ENCODE measurements around the gene TICAM1. TPM values are rescaled to one million over a fixed set of nuclear protein-coding genes. Genes with fewer than 3 reads are reported as not detected.
"Not testable (repeated sequence)": the region's sequence is repeated elsewhere in the genome, so short reads cannot be mapped to it uniquely, and the experiment has no call there.

TICAM1 gene
- 23.3 TPM for polyA plus RNA-seq

- Mint-ChIP-seq H3K27me3 (no peaks in the 10 kb centered on the region), H3K36me3 (peaks cover 3% of the 10 kb centered on the region), H3K9me3 (no peaks in the 10 kb centered on the region), H3K4me3 (peak within 1 kb of the TSS; percentile 77 to 95 (median 92)), H3K27ac (peak within 1 kb of the TSS; percentile 85 to 95 (median 88)), H3K4me1 (peaks cover 11 to 23% (median 19%) of the 10 kb centered on the region in 3 donors)
Measured at GRCh38 chr19:4831304-4831978, at the start of gene TICAM1. TICAM1 (minus strand) TSS chr19:4831712; CDS start chr19:4818377, 13,335 bp downstream.

- H3K27me3 Mint-ChIP-seq: peaks cover 4% of the 10 kb centered on the region
- no peaks in the 10 kb centered on the region for H3K9me3 Mint-ChIP-seq
- H3K27ac Mint-ChIP-seq: no peak overlapping the region
- H3K4me3 Mint-ChIP-seq: no peak overlapping the region
- H3K4me1 Mint-ChIP-seq: peaks cover 0 to 5% (median 5%) of the 10 kb centered on the region in 3 donors
- H3K36me3 Mint-ChIP-seq: peaks cover 3% of the 10 kb centered on the region
Measured at GRCh38 chr19:4879041-4879440, 47.5 kb upstream of the TICAM1 start.

- no peak overlapping the region for H3K4me3 Mint-ChIP-seq
- H3K4me1 Mint-ChIP-seq: peaks cover 4 to 5% (median 4%) of the 10 kb centered on the region in 3 donors
- peaks cover under 1% of the 10 kb centered on the region for H3K36me3 Mint-ChIP-seq
Measured at GRCh38 chr19:4878491-4878968, 47.0 kb upstream of the TICAM1 start.

GRCh38 chr19:4877753-4878490, 46.4 kb upstream of the TICAM1 start:
- Mint-ChIP-seq H3K27ac (no peak overlapping the region), H3K36me3 (no peaks in the 10 kb centered on the region), H3K27me3 (peaks cover 4% of the 10 kb centered on the region), H3K4me1 (peaks cover 3 to 5% (median 5%) of the 10 kb centered on the region in 3 donors), H3K4me3 (no peak overlapping the region), H3K9me3 (no peaks in the 10 kb centered on the region)

More at GRCh38 chr19:4878491-4878968, 47.0 kb upstream of the TICAM1 start:
- Mint-ChIP-seq H3K27me3 (peaks cover 4% of the 10 kb centered on the region), H3K9me3 (no peaks in the 10 kb centered on the region), H3K27ac (no peak overlapping the region)

GRCh38 chr19:4873930-4874329, 42.4 kb upstream of the TICAM1 start:
- Mint-ChIP-seq H3K27me3 (peaks cover 2% of the 10 kb centered on the region), H3K4me3 (peak overlapping the region in 1 of 4 donors; percentile 63), H3K4me1 (peaks cover 5 to 9% (median 6%) of the 10 kb centered on the region in 3 donors), H3K9me3 (no peaks in the 10 kb centered on the region), H3K36me3 (no peaks in the 10 kb centered on the region), H3K27ac (peak overlapping the region in 1 of 3 donors; percentile 79)

- Mint-ChIP-seq H3K27me3 (no peaks in the 10 kb centered on the region), H3K4me1 (peaks cover 5 to 9% (median 8%) of the 10 kb centered on the region in 3 donors), H3K27ac (peak overlapping the region in 1 of 3 donors; percentile 23), H3K4me3 (no peak overlapping the region), H3K36me3 (no peaks in the 10 kb centered on the region), H3K9me3 (no peaks in the 10 kb centered on the region)
Measured at GRCh38 chr19:4871711-4872110, 40.2 kb upstream of the TICAM1 start.

GRCh38 chr19:4870025-4870700, 38.7 kb upstream of the TICAM1 start:
- Mint-ChIP-seq H3K36me3 (no peaks in the 10 kb centered on the region), H3K4me1 (peaks cover 4 to 9% (median 5%) of the 10 kb centered on the region in 3 donors), H3K4me3 (peak overlapping the region in 2 of 4 donors; percentile 8 to 71), H3K9me3 (no peaks in the 10 kb centered on the region), H3K27me3 (no peaks in the 10 kb centered on the region), H3K27ac (peak overlapping the region in 1 of 3 donors; percentile 60)

GRCh38 chr19:4868286-4868834, 36.8 kb upstream of the TICAM1 start:
- Mint-ChIP-seq H3K4me3 (peak overlapping the region; percentile 86 to 93 (median 90)), H3K36me3 (peaks cover 2% of the 10 kb centered on the region)

GRCh38 chr19:4867534-4868285, 36.2 kb upstream of the TICAM1 start, which contains the start of gene PLIN3:
PLIN3 (minus strand) TSS chr19:4867667; CDS start chr19:4861394, 6,273 bp downstream.
- H3K9me3 Mint-ChIP-seq: no peaks in the 10 kb centered on the region
- H3K27ac Mint-ChIP-seq: peak within 1 kb of the TSS; percentile 43 to 92 (median 80)
- peaks cover 2% of the 10 kb centered on the region for H3K36me3 Mint-ChIP-seq
- peaks cover 5 to 18% (median 15%) of the 10 kb centered on the region in 3 donors for H3K4me1 Mint-ChIP-seq
- no peaks in the 10 kb centered on the region for H3K27me3 Mint-ChIP-seq
- peak within 1 kb of the TSS; percentile 86 to 93 (median 90) for H3K4me3 Mint-ChIP-seq

More at GRCh38 chr19:4868286-4868834, 36.8 kb upstream of the TICAM1 start:
- Mint-ChIP-seq H3K27ac (peak overlapping the region; percentile 43 to 92 (median 80)), H3K4me1 (peaks cover 5 to 15% (median 15%) of the 10 kb centered on the region in 3 donors), H3K9me3 (no peaks in the 10 kb centered on the region), H3K27me3 (no peaks in the 10 kb centered on the region)

- Mint-ChIP-seq H3K9me3 (no peaks in the 10 kb centered on the region), H3K4me1 (peaks cover 5 to 21% (median 12%) of the 10 kb centered on the region in 3 donors), H3K36me3 (peaks cover 2% of the 10 kb centered on the region), H3K27ac (peak overlapping the region; percentile 43 to 92 (median 71)), H3K4me3 (peak overlapping the region; percentile 86 to 93 (median 90)), H3K27me3 (no peaks in the 10 kb centered on the region)
Measured at GRCh38 chr19:4866595-4867424, 35.3 kb upstream of the TICAM1 start.

- H3K27me3 Mint-ChIP-seq: no peaks in the 10 kb centered on the region
- H3K4me1 Mint-ChIP-seq: peaks cover 5 to 21% (median 6%) of the 10 kb centered on the region in 3 donors
- peak overlapping the region in 1 of 4 donors; percentile 65 for H3K4me3 Mint-ChIP-seq
- no peak overlapping the region for H3K27ac Mint-ChIP-seq
- peaks cover 2% of the 10 kb centered on the region for H3K36me3 Mint-ChIP-seq
- no peaks in the 10 kb centered on the region for H3K9me3 Mint-ChIP-seq
Measured at GRCh38 chr19:4861147-4861546, 29.6 kb upstream of the TICAM1 start.

- H3K36me3 Mint-ChIP-seq: peaks cover 2% of the 10 kb centered on the region
Measured at GRCh38 chr19:4859697-4860096, 28.2 kb upstream of the TICAM1 start.

GRCh38 chr19:4856468-4856867, 25.0 kb upstream of the TICAM1 start:
- not testable (repeated sequence) for H3K4me3 Mint-ChIP-seq, H3K27me3 Mint-ChIP-seq, H3K4me1 Mint-ChIP-seq, H3K36me3 Mint-ChIP-seq, H3K27ac Mint-ChIP-seq, H3K9me3 Mint-ChIP-seq

More at GRCh38 chr19:4859697-4860096, 28.2 kb upstream of the TICAM1 start:
- Mint-ChIP-seq H3K9me3 (no peaks in the 10 kb centered on the region), H3K27me3 (no peaks in the 10 kb centered on the region), H3K4me1 (peaks cover 4 to 20% (median 6%) of the 10 kb centered on the region in 3 donors), H3K27ac (no peak overlapping the region), H3K4me3 (no peak overlapping the region)

Measured in IgD-negative memory B cell (primary cell).